Transverse colon (tissue), 4 donors: ENCODE results near the gene RIMBP2.

Experiments
- CTCF ChIP-seq, 5 experiments: fragments of 200-600 bp in 3 of 5; fragments of 450-650 bp in 2 of 5; sonication (generic) in 3 of 5; IDR thresholded peaks; 1 replicate in 2 of 5; 2 replicates in 3 of 5; pipeline ENCODE4 v1.5.1; 2016 to 2017; ENCODE audit warnings: antibody characterized with exemption in 5 of 5, inconsistent platforms in 3 of 5, mild to moderate bottlenecking in 2 of 5, moderate library complexity in 1 of 5
- POLR2A ChIP-seq: fragments of 450-650 bp; IDR thresholded peaks from one replicate; pipeline ENCODE4 v1.6.1; 2016; ENCODE audit warnings: antibody characterized with exemption, mild to moderate bottlenecking, moderate library complexity
- POLR2AphosphoS5 ChIP-seq, 3 donors: sonication (generic); formaldehyde crosslinking; IDR thresholded peaks; one replicate each; pipeline ENCODE4 v1.6.1; 2016; ENCODE audit warnings: antibody characterized with exemption in 3 of 3

GRCh38 chr12:130508318-130508717, 207.8 kb downstream of the RIMBP2 start:
- no peak for TF ChIP-seq CTCF (IDR thresholded peaks at IDR 0.05)
- TF ChIP-seq POLR2A, result no peak
- no peak for TF ChIP-seq POLR2AphosphoS5 (IDR thresholded peaks at IDR 0.05)
